HUES6 (cell line): ENCODE data around the gene PTPRD.

Experiments
- H3K27ac ChIP-seq: 2 replicates; pipeline ENCODE4 v1.7.0; 2013; ENCODE audit warnings: low read depth, mild to moderate bottlenecking, low read length, inconsistent platforms
- H3K27me3 ChIP-seq: 2 replicates; pipeline ENCODE4 v1.6.1; 2013; ENCODE audit warnings: low read length; ENCODE audit not compliant: control insufficient read depth, insufficient read depth
- H3K36me3 ChIP-seq: 2 replicates; pipeline ENCODE4 v1.6.1; 2013; ENCODE audit warnings: low read length; ENCODE audit not compliant: control insufficient read depth, insufficient read depth
- H3K4me1 ChIP-seq: 2 replicates; pipeline ENCODE4 v1.6.1; 2013; ENCODE audit warnings: low read length; ENCODE audit not compliant: control insufficient read depth, insufficient read depth
- H3K4me3 ChIP-seq: 2 replicates; pipeline ENCODE4 v1.5.1; 2013; ENCODE audit warnings: low read depth, low read length
- H3K9ac ChIP-seq: one replicate; pipeline ENCODE4 v1.6.1; 2013; ENCODE audit warnings: mild to moderate bottlenecking, low read length
- H3K9me3 ChIP-seq: 2 replicates; pipeline ENCODE4 v1.6.1; 2013; ENCODE audit warnings: low read depth, low read length; ENCODE audit not compliant: control insufficient read depth, insufficient read depth

Gene PTPRD

DNA sequence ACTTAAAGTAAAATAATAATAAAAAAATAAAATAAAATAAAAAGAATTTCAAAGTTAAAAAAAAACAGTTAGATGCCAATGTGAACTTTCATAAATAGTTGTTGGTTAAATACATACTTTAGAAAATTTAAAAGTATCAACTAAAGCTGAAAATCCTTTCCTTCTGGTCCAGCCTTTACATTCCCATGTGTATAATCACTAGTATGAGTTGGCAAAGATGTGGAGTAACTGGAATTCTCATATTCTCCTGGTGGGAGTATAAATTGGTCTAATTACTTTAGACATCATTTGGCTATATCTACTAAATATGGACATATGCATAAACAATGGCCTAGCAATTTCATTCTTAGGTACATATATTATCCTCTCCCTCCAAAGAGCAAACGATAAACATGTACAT is 619.9 kb downstream of the PTPRD start:
- Histone ChIP-seq H3K9ac (no peak overlapping the region), H3K4me3 (no peak overlapping the region), H3K27me3 (no peaks in the 10 kb centered on the region), H3K27ac (no peak overlapping the region), H3K4me1 (peaks cover 20% of the 10 kb centered on the region), H3K9me3 (peaks cover 7% of the 10 kb centered on the region), H3K36me3 (no peaks in the 10 kb centered on the region)

DNA sequence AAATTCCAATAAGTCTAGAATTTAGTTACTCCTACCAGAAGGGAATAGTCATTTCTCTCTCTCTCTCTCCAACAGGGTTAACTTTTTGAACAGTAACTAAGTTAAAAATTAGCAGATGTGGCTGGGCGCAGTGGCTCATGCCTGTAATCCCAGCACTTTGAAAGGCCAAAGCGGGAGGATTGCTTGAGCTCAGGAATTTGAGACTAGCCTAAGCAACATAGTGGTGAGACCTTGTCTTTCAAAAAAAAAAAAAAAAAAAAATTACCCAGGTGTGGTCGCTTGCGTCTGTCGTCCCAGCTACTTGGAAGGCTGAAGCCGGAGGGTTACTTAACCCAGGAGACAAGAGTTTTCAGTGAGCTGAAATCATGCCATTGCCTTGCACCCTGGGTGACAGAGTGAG is 639.7 kb downstream of the PTPRD start:
- Histone ChIP-seq H3K4me3 (no peak overlapping the region), H3K9me3 (no peaks in the 10 kb centered on the region), H3K4me1 (no peaks in the 10 kb centered on the region), H3K36me3 (no peaks in the 10 kb centered on the region), H3K27me3 (no peaks in the 10 kb centered on the region), H3K9ac (no peak overlapping the region), H3K27ac (no peak overlapping the region)

GRCh38 chr9:9970514-9970913 is 642.3 kb downstream of the PTPRD start:
- Histone ChIP-seq H3K9me3 (no peaks in the 10 kb centered on the region), H3K36me3 (no peaks in the 10 kb centered on the region), H3K27ac (no peak overlapping the region), H3K27me3 (no peaks in the 10 kb centered on the region), H3K4me1 (no peaks in the 10 kb centered on the region), H3K4me3 (no peak overlapping the region), H3K9ac (no peak overlapping the region)

GRCh38 chr9:9963841-9964240 is 649.0 kb downstream of the PTPRD start:
- no peaks in the 10 kb centered on the region for H3K9me3 ChIP-seq
- H3K27ac ChIP-seq, result no peak overlapping the region
- no peaks in the 10 kb centered on the region for H3K36me3 ChIP-seq
- no peak overlapping the region for H3K4me3 ChIP-seq
- no peak overlapping the region for H3K9ac ChIP-seq
- H3K27me3 ChIP-seq, result no peaks in the 10 kb centered on the region
- H3K4me1 ChIP-seq, result no peaks in the 10 kb centered on the region

- Histone ChIP-seq H3K9ac (no peak overlapping the region), H3K36me3 (no peaks in the 10 kb centered on the region), H3K4me1 (no peaks in the 10 kb centered on the region), H3K4me3 (no peak overlapping the region), H3K9me3 (no peaks in the 10 kb centered on the region), H3K27me3 (no peaks in the 10 kb centered on the region), H3K27ac (no peak overlapping the region)
Measured at GRCh38 chr9:9961934-9962333, 650.9 kb downstream of the PTPRD start.

- Histone ChIP-seq H3K27ac (no peak overlapping the region), H3K9ac (no peak overlapping the region), H3K4me1 (no peaks in the 10 kb centered on the region), H3K4me3 (no peak overlapping the region), H3K27me3 (no peaks in the 10 kb centered on the region), H3K36me3 (no peaks in the 10 kb centered on the region), H3K9me3 (no peaks in the 10 kb centered on the region)
Measured at GRCh38 chr9:9961487-9961886, 651.3 kb downstream of the PTPRD start.

DNA sequence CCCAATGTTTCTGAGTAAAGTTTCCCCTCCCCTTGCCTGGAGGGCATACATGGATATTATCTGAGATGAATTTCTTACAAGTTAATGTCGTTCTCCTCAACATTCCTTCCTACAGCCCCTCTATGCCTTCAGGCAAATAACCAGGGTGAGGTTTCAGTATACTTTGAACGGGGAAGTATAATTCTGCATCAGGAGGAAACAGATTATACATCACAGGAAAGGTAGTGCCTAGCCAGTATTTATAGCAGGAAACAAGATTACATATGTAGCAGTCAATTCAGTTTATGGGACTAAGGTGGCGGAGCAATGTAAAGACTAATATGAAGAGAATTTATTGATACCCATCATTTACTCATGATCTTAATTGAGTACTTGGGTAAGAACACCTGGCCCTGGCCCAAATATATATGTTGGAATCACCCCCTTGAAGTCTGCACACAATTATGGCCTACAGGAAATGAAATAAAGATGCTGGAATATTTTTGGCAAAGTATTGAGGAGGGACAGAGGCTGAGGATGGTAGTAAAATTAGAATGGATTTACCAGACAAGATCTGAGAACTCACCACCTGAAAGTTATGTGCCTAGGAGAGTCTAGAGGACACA is 661.1 kb downstream of the PTPRD start:
- H3K27ac ChIP-seq, result no peak overlapping the region
- H3K36me3 ChIP-seq, result no peaks in the 10 kb centered on the region
- H3K4me1 ChIP-seq, result no peaks in the 10 kb centered on the region
- no peaks in the 10 kb centered on the region for H3K9me3 ChIP-seq
- no peak overlapping the region for H3K9ac ChIP-seq
- H3K27me3 ChIP-seq, result no peaks in the 10 kb centered on the region
- no peak overlapping the region for H3K4me3 ChIP-seq

- H3K27ac ChIP-seq, result no peak overlapping the region
- H3K4me3 ChIP-seq, result no peak overlapping the region
- H3K36me3 ChIP-seq, result no peaks in the 10 kb centered on the region
- no peaks in the 10 kb centered on the region for H3K9me3 ChIP-seq
- H3K4me1 ChIP-seq, result no peaks in the 10 kb centered on the region
- H3K27me3 ChIP-seq, result no peaks in the 10 kb centered on the region
- no peak overlapping the region for H3K9ac ChIP-seq
Measured at GRCh38 chr9:9950813-9951212, 662.0 kb downstream of the PTPRD start.

- Histone ChIP-seq H3K27me3 (no peaks in the 10 kb centered on the region), H3K27ac (no peak overlapping the region), H3K36me3 (no peaks in the 10 kb centered on the region), H3K4me3 (no peak overlapping the region), H3K4me1 (no peaks in the 10 kb centered on the region), H3K9ac (no peak overlapping the region), H3K9me3 (no peaks in the 10 kb centered on the region)
Measured at GRCh38 chr9:9949978-9950377, 662.8 kb downstream of the PTPRD start.

DNA sequence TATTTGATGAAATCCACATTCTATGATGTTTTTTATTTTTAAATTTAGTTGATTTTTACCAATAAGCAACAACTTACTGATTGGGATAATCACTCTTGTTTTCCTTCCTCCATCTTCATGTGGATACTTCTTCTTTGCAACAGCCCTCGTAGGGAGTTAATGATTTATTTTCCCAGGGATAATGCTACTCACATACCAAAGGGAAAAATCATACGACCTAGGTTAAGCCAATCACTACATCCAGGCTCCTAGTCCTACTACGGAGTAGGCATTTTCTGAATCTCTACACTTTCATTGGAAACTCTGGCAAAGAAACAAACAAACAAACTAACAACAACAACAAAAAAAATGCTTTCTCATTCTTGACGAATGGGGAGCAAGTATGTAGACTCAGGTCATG is 663.4 kb downstream of the PTPRD start:
- Histone ChIP-seq H3K27ac (no peak overlapping the region), H3K27me3 (no peaks in the 10 kb centered on the region), H3K9ac (no peak overlapping the region), H3K4me1 (no peaks in the 10 kb centered on the region), H3K4me3 (no peak overlapping the region), H3K36me3 (no peaks in the 10 kb centered on the region), H3K9me3 (no peaks in the 10 kb centered on the region)

DNA sequence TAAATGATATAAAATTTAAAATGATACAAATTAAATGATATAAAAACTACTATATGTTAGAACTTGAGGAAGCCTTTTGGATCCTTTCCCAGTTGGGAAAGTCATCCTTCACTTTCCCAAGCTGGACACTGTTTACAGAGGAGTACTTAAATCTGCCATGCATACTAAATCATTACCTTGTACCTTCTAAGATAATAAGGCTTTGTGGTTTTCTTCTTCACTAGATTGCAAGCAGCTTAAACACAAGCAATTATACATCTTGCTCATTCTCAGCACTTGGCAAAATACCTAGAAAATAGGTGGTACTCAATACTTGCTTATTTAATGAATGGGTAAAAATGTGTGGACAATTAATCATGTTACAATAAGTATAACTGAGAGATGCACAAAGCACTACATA is 666.8 kb downstream of the PTPRD start:
- Histone ChIP-seq H3K9me3 (no peaks in the 10 kb centered on the region), H3K27me3 (no peaks in the 10 kb centered on the region), H3K9ac (no peak overlapping the region), H3K36me3 (no peaks in the 10 kb centered on the region), H3K4me3 (no peak overlapping the region), H3K4me1 (peaks cover 3% of the 10 kb centered on the region), H3K27ac (no peak overlapping the region)
